NCI-H460 (cell line): ENCODE data around the gene ANKMY1. TPM values are rescaled to one million over a fixed set of nuclear protein-coding genes. Genes with fewer than 3 reads are reported as not detected.

Source experiments
- DNase-seq: peaks from one replicate; pipeline ENCODE4 v3.0.0-alpha.2; 2016; ENCODE audit warnings: low read depth; ENCODE audit errors: extremely low read depth
- polyA plus RNA-seq: library from polyadenylated mRNA; depleted of rRNA; stranded (reverse); fragments of >200 nt; gene quantifications from 2 replicates; pipeline ENCODE4 v1.2.3, GENCODE V29; 2014; cell fraction: nucleus; rRNA removed
- total RNA-seq: library from RNA; depleted of rRNA; stranded (reverse); fragments of >200 nt; shearing (Covaris generic); gene quantifications from 2 replicates; pipeline ENCODE4 v1.2.3, GENCODE V29; 2014; rRNA removed

The ANKMY1 gene
- 8.7 and 12.6 TPM in 2 replicates for total RNA-seq
- polyA plus RNA-seq: 32.2 and 35.8 TPM in 2 replicates

GRCh38 chr2:240557808-240558207 is at the start of gene ANKMY1:
Gene ANKMY1, minus strand, starts transcription at chr2:240557988. Its CDS starts 653 bp downstream, at chr2:240557335.
- DNase-seq: peak; percentile 73

- DNase-seq: no peak
Observed at GRCh38 chr2:240605867-240606743, 48.3 kb upstream of the ANKMY1 start.

GRCh38 chr2:240604939-240605716 is 47.3 kb upstream of the ANKMY1 start:
- no peak for DNase-seq

GRCh38 chr2:240604291-240604938 is 46.6 kb upstream of the ANKMY1 start:
- peak; percentile 75 for DNase-seq

GRCh38 chr2:240603846-240604245 is 46.1 kb upstream of the ANKMY1 start:
- no peak for DNase-seq

GRCh38 chr2:240603081-240603835 is 45.5 kb upstream of the ANKMY1 start:
- DNase-seq: no peak

GRCh38 chr2:240602266-240603050 is 44.7 kb upstream of the ANKMY1 start:
- no peak for DNase-seq

- DNase-seq: no peak
Observed at GRCh38 chr2:240601831-240602160, 44.0 kb upstream of the ANKMY1 start.

- DNase-seq: no peak
Observed at GRCh38 chr2:240601061-240601830, 43.5 kb upstream of the ANKMY1 start.

GRCh38 chr2:240600451-240600961 is 42.7 kb upstream of the ANKMY1 start:
- DNase-seq: no peak

- DNase-seq: no peak
Observed at GRCh38 chr2:240599141-240599583, 41.4 kb upstream of the ANKMY1 start.

GRCh38 chr2:240598311-240598911 is 40.6 kb upstream of the ANKMY1 start:
- no peak for DNase-seq

- no peak for DNase-seq
Observed at GRCh38 chr2:240597419-240598181, 39.8 kb upstream of the ANKMY1 start.

- no peak for DNase-seq
Observed at GRCh38 chr2:240597054-240597418, 39.2 kb upstream of the ANKMY1 start.

GRCh38 chr2:240596491-240596931 is 38.7 kb upstream of the ANKMY1 start:
- DNase-seq: no peak

- no peak for DNase-seq
Observed at GRCh38 chr2:240596080-240596460, 38.3 kb upstream of the ANKMY1 start.

GRCh38 chr2:240595381-240596079 is 37.7 kb upstream of the ANKMY1 start:
- DNase-seq: peak; percentile 19
